ENCODE data around the gene ARFGEF3.

The ARFGEF3 gene

DNA sequence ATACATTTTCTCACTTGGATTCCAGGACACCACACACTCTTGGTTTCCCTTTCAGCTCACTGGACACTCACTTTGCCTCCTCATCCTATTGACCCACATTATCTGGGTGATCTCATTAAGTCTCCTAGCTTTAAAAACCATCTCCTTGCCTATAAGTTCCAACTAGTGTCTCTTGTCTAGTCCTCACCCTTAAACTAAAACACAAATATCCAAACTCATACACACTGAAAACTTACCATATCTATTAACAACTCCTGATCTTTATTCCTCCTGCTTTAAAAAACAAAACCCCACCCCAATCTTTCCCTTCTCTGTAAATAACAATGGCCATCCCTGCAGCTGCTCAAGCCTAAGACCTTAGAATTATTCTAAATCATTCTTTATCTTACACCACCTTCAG is 212.5 kb downstream of the ARFGEF3 start:
- no peak for DNase-seq

GRCh38 chr6:138374815-138375214 is 213.1 kb downstream of the ARFGEF3 start:
- DNase-seq: no peak

DNA sequence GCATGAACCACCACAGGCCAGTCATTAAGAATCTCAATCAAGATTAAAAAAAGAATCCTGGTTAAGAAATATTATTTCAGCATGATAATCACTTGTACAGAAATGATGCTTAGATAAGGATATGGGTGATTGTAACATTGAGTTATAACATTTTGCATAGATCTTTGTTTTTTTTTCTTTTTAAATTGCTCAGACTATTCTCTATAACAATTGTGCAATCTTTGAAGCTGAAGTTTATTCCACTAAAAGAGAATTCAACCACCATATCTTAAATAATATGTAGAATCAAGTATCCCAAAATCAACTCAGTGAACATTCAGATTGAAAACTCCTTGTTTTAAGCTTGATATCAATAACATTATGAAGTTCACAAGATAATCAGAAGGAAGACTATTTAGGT is 215.3 kb downstream of the ARFGEF3 start:
- DNase-seq: no peak

DNA sequence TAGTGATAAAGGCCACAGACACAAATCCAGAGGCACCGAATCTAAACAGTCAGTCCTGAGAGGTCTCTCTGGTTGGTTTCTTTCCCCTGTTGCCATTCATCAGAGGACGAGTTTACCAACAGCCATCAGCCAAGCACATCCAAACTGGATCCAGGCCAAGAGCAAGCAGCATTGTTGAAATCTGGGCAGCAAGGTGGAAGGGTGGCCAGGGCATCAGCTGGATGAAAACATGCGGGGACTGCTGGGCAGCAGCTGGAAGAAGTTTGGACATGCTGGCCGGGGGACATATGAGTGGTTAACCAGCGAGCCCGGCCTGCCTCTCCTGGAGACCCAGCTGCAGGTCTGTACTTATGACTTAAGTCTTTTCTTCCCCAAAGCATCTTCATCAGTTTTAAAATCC is 216.1 kb downstream of the ARFGEF3 start, which contains the start of gene SMIM28:
TSS of gene SMIM28 (plus strand) at position 62 of the 400 bp plus-strand sequence. CDS start at position 230, 168 bp downstream.
- no peak for DNase-seq

- DNase-seq: no peak
Observed at GRCh38 chr6:138378463-138378862, 216.7 kb downstream of the ARFGEF3 start.

DNA sequence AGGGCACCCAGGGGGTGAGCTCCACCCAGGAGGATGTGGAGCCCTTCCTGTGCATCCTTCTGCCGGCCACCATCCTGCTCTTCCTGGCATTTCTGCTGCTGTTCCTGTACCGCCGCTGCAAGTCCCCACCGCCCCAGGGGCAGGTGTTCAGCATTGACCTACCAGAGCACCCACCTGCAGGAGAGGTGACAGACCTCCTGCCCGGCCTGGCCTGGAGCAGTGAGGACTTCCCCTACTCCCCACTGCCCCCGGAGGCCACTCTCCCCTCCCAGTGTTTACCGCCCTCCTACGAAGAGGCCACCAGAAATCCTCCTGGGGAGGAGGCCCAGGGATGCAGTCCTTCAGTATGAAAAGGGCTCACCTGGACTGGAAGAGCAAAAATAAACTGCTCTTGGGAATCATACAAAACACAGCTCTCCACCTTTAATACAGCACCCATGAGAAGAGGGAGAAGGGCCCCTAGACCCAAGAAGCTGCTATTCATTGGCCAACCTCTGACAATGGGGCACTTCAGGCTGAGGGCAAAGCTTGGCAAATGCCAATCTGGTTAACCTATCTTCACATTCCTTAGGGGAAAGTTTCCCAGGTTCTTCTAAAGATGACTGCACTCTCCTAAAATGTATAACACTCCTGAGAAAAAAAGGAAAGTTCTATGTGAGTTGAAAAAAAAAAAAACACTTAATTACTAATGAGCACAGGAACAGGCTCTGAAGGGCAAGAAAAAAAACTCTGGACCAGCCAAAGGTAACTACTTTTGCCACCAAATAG is 220.9 kb downstream of the ARFGEF3 start:
- DNase-seq: no peak

DNA sequence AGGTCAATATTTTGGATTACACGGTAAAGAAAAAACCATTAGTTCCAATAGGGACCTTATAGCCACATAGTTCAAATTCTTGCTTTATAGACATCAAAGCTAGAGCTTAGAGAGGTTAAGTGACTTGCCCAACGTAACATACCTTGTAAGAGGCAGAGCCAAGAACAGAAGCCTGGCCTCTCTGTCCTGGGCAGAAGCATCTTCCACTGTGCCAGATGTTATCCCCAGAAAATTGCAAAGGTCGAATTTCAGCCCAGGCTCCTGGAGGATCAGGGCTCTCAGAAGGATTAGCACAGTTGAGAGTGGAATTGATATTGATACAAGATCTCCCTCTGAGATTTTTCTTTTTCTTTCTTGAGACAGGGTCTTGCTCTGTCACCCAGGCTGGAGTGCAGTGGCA is 222.0 kb downstream of the ARFGEF3 start:
- DNase-seq: no peak

- no peak for DNase-seq
Observed at GRCh38 chr6:138386897-138387296, 225.2 kb downstream of the ARFGEF3 start.

- no peak for DNase-seq
Observed at GRCh38 chr6:138387577-138388368, 226.0 kb downstream of the ARFGEF3 start.

DNA sequence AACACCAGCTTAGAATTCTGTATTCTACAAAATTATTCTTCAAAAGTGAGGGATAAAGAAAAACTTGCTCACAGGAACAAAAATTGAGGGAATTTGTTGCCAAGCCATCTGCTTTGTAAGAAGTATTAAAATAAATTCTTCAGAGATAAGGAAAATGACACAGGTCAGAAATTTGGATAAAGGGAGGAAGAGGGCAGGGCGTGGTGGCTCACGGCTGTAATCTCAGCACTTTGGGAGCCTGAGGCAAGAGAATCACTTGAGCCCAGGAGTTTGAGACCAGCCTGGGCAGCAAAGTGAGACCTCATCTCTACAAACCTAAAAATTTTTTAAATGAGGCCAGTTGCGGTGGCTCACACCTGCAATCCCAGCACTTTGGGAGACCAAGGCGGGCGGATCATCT is 227.8 kb downstream of the ARFGEF3 start:
- DNase-seq: no peak
